Measurements from ENCODE around the gene ADGRG6. TPM values are rescaled to one million over a fixed set of nuclear protein-coding genes. Genes with fewer than 3 reads are reported as not detected.
A peak's percentile ranks its signal among the peaks of the same experiment; 100 is the strongest.

Gene ADGRG6
- total and polyA plus RNA-seq, 8 donors = 1.1 to 102 (median 8.9) TPM

- intact Hi-C loops (cut with DNase I; ENCODE audit: low total_unique reads) = no loop called here
- TF ChIP-seq EP300 (IDR thresholded peaks at IDR 0.05) = no peak
- TF ChIP-seq POLR2AphosphoS5 (IDR thresholded peaks at IDR 0.05) = no peak
- no peak for TF ChIP-seq CTCF (IDR thresholded peaks at IDR 0.05)
- TF ChIP-seq POLR2A (IDR thresholded peaks at IDR 0.05) = no peak
- H3K36me3 ChIP-seq = no peaks in the 10 kb centered on the region
- DNase-seq = peak in 1 of 2 donors; percentile 84
- H3K4me3 ChIP-seq = no peak overlapping the region
- WGBS, 5 donors = 35 to 43% (median 37%) methylated on average over 2 of the region's 2 CpGs
- no peak overlapping the region for H3K27ac ChIP-seq
- H3K4me1 ChIP-seq = peaks cover 5 to 39% (median 15%) of the 10 kb centered on the region in 4 donors
- no peaks in the 10 kb centered on the region for H3K9me3 ChIP-seq
- H3K27me3 ChIP-seq = no peaks in the 10 kb centered on the region
These were observed 76.5 kb downstream of the ADGRG6 start for GRCh38 chr6:142378138-142378875.

GRCh38 chr6:142380626-142381025 lies 78.8 kb downstream of the ADGRG6 start:
- TF ChIP-seq POLR2A (IDR thresholded peaks at IDR 0.05) (no peak), POLR2AphosphoS5 (IDR thresholded peaks at IDR 0.05) (no peak), EP300 (IDR thresholded peaks at IDR 0.05) (no peak), CTCF (IDR thresholded peaks at IDR 0.05) (no peak)
- DNase-seq = no peak
- Histone ChIP-seq H3K36me3 (no peaks in the 10 kb centered on the region), H3K9me3 (no peaks in the 10 kb centered on the region), H3K4me3 (no peak overlapping the region), H3K27me3 (no peaks in the 10 kb centered on the region), H3K4me1 (peaks cover 5 to 33% (median 15%) of the 10 kb centered on the region in 4 donors), H3K27ac (no peak overlapping the region)
- intact Hi-C loops (cut with DNase I; ENCODE audit: low total_unique reads) = no loop called here
- WGBS, 5 donors = 83 to 91% (median 86%) methylated on average over 4 of the region's 4 CpGs

- no peaks in the 10 kb centered on the region for H3K9me3 ChIP-seq
- H3K36me3 ChIP-seq = no peaks in the 10 kb centered on the region
- no peak overlapping the region for H3K4me3 ChIP-seq
- no peaks in the 10 kb centered on the region for H3K27me3 ChIP-seq
- no peak for DNase-seq
- no peak overlapping the region for H3K27ac ChIP-seq
- no peak for TF ChIP-seq POLR2A (IDR thresholded peaks at IDR 0.05)
- peaks cover 5 to 27% (median 15%) of the 10 kb centered on the region in 4 donors for H3K4me1 ChIP-seq
- WGBS, 5 donors = 61 to 87% (median 77%) methylated on average over 2 of the region's 2 CpGs
- intact Hi-C loops (cut with DNase I; ENCODE audit: low total_unique reads) = no loop called here
These were observed 79.4 kb downstream of the ADGRG6 start for GRCh38 chr6:142381181-142381580.

- intact Hi-C loops (cut with DNase I; ENCODE audit: low total_unique reads) = no loop called here
- TF ChIP-seq EP300 (IDR thresholded peaks at IDR 0.05) (no peak), POLR2AphosphoS5 (IDR thresholded peaks at IDR 0.05) (no peak), POLR2A (IDR thresholded peaks at IDR 0.05) (no peak), CTCF (IDR thresholded peaks at IDR 0.05) (no peak)
These were observed 80.1 kb downstream of the ADGRG6 start for GRCh38 chr6:142381845-142382378.

More at GRCh38 chr6:142381845-142382378, 80.1 kb downstream of the ADGRG6 start:
- WGBS, 5 donors = 78 to 91% (median 89%) methylated on average over 5 of the region's 5 CpGs
- Histone ChIP-seq H3K4me3 (no peak overlapping the region), H3K9me3 (no peaks in the 10 kb centered on the region), H3K27me3 (no peaks in the 10 kb centered on the region), H3K27ac (no peak overlapping the region), H3K36me3 (no peaks in the 10 kb centered on the region), H3K4me1 (peaks cover 5 to 22% (median 13%) of the 10 kb centered on the region in 4 donors)
- DNase-seq = no peak
